ENCODE results near the gene CTU2. TPM values are rescaled to one million over a fixed set of nuclear protein-coding genes. Genes with fewer than 3 reads are reported as not detected.

CTU2 gene
- total RNA-seq, 3 donors from 2014 or later, result 7.3 to 8.2 (median 7.8) TPM

DNA sequence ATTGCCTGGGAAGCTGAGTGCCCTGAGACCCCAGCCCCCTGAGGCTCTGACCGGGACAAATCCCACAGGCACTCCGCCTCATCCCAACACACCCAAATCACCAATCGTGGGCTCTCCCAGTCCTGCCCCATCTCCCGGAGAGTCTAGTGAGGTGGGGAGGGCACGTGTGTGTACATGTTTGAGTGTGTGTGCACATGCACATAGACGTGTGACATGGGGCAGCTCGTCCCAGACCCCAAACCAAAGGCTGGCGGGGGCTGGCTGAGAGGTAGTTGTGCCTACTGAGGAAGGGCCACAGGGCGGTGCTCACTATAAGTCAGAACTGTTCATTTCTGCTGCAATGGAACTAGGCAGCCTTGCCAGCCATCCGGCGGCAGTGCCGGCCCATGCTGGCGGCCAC lies 28.6 kb upstream of the CTU2 start:
- peaks cover 4 to 41% of the 10 kb centered on the region in 2 donors for H3K27me3 ChIP-seq
- no peak for DNase-seq (ENCODE audit: low spot score in 2 of 2)
- H3K4me3 ChIP-seq, result no peak overlapping the region
- no peaks in the 10 kb centered on the region for H3K36me3 ChIP-seq
- intact Hi-C loops (cut with DNase I; ENCODE audit: low total_unique reads), result no loop called here
- no peak for TF ChIP-seq POLR2A (IDR thresholded peaks at IDR 0.05)
- H3K27ac ChIP-seq, result no peak overlapping the region
- no peaks in the 10 kb centered on the region for H3K4me1 ChIP-seq
- H3K9me3 ChIP-seq, result no peaks in the 10 kb centered on the region

GRCh38 chr16:88678224-88678979 lies 27.9 kb upstream of the CTU2 start:
- H3K27me3 ChIP-seq, result peaks cover 4 to 41% of the 10 kb centered on the region in 2 donors
- no peak for TF ChIP-seq POLR2AphosphoS5 (IDR thresholded peaks at IDR 0.05)
- TF ChIP-seq, protein P1, sequence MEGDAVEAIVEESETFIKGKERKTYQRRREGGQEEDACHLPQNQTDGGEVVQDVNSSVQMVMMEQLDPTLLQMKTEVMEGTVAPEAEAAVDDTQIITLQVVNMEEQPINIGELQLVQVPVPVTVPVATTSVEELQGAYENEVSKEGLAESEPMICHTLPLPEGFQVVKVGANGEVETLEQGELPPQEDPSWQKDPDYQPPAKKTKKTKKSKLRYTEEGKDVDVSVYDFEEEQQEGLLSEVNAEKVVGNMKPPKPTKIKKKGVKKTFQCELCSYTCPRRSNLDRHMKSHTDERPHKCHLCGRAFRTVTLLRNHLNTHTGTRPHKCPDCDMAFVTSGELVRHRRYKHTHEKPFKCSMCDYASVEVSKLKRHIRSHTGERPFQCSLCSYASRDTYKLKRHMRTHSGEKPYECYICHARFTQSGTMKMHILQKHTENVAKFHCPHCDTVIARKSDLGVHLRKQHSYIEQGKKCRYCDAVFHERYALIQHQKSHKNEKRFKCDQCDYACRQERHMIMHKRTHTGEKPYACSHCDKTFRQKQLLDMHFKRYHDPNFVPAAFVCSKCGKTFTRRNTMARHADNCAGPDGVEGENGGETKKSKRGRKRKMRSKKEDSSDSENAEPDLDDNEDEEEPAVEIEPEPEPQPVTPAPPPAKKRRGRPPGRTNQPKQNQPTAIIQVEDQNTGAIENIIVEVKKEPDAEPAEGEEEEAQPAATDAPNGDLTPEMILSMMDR (IDR thresholded peaks at IDR 0.05), result no peak
- no peak for TF ChIP-seq POLR2A (IDR thresholded peaks at IDR 0.05)
- intact Hi-C loops (cut with DNase I; ENCODE audit: low total_unique reads), result no loop called here
- H3K9me3 ChIP-seq, result no peaks in the 10 kb centered on the region
- H3K4me3 ChIP-seq, result no peak overlapping the region
- H3K4me1 ChIP-seq, result no peaks in the 10 kb centered on the region
- H3K36me3 ChIP-seq, result no peaks in the 10 kb centered on the region
- H3K27ac ChIP-seq, result no peak overlapping the region
- DNase-seq (ENCODE audit: low spot score in 2 of 2), result no peak

DNA sequence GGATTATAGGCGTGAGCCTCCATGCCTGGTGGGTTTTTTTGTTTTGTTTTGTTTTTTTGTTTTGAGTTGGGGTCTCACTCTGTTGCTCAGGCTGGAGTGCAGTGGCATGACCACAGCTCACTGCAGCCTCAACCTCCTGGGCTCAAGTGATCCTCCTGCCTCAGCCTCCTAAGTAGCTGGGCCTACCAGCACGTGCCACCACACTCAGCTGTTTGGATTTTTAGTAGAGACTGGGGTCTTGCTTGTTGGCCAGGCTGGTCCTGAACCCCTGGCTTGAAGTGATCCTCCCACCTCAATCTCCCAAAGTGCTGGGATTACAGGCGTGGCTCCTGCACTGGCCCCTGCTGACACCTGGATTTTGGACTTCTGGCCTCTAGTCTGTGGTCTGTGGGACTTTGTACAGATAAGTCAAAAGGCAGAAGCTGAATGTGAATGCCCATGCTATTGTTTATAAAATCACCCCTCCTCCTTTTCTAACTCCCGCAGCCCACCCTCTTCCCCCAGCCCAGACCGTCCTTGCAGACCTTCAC lies 25.7 kb upstream of the CTU2 start:
- TF ChIP-seq POLR2AphosphoS5 (IDR thresholded peaks at IDR 0.05) (no peak), POLR2A (IDR thresholded peaks at IDR 0.05) (no peak)
- TF ChIP-seq, protein P1 (IDR thresholded peaks at IDR 0.05), result no peak
- Histone ChIP-seq H3K9me3 (no peaks in the 10 kb centered on the region), H3K4me3 (no peak overlapping the region), H3K27me3 (peaks cover 4 to 45% of the 10 kb centered on the region in 2 donors), H3K36me3 (no peaks in the 10 kb centered on the region), H3K27ac (no peak overlapping the region), H3K4me1 (peaks cover under 1 to 2% of the 10 kb centered on the region in 2 donors)
- intact Hi-C loops (cut with DNase I; ENCODE audit: low total_unique reads), result no loop called here
- no peak for DNase-seq (ENCODE audit: low spot score in 2 of 2)

DNA sequence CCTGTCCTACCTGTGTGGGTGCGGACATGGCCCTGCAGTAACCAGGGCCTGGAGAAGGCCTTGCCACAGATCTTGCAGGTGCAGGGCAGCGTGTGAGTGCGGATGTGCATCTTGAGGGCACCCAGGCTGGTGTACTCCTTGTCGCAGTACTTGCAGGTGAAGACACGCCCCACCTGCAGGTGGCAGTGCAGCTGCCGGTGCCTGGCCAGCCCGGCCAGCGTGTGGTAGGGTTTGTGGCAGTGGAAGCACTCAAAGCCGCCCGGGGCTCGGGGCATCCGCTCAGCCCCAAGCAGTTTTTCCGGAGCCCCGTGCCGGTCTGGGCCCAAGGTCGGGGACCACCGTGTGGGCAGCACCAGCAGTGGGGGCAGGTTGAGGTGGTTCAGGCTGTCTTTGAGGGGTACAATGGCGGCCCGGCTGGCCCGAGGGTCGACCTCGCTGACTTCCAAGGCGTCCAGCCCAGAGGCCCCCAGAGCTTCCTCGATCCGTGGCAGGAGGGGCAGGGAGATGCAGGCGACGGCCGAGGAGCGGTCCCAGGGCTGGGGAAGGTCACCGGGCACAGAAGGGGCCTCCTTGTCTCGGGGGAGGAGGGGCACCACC lies 25.1 kb upstream of the CTU2 start:
- peaks cover 4 to 45% of the 10 kb centered on the region in 2 donors for H3K27me3 ChIP-seq

DNA sequence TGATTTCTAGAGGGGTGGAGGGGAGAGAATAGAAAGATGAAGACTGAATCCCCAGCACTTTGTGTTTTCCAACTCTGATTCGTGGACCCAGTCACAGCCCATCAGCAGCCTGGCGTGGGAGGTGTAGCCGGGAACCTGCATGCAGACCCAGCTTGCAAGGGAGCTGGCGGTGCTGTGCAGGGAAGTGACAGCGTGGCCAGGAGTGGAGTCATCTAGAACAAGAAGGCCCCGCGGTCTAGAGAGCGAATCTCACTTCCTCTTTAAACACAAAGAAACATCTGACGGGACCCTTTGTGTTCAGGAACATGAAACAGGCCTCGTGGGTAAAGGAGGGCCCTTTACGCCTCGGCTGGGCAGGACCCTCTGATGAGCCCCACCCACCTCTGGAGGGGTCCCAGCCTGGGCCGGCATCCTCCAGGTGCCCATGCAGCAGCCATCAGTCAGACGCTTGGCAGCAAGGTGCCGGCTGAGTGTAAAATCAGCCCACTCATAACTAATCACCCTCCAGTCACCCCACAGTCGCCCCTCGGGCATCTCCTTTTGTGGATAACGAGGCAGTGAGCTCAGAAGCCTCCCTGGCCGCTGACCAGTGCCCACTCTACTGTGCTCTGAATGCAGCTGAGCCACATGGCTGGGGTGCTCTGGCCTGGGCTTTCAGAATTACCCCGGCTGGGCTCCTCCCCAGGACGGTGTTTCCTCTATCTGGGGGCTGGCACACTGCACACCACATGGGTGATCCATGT lies 24.4 kb upstream of the CTU2 start:
- TF ChIP-seq, protein P1 (IDR thresholded peaks at IDR 0.05), result no peak
- TF ChIP-seq POLR2AphosphoS5 (IDR thresholded peaks at IDR 0.05), result no peak
- TF ChIP-seq POLR2A (IDR thresholded peaks at IDR 0.05), result no peak
- H3K9me3 ChIP-seq, result no peaks in the 10 kb centered on the region
- peak overlapping the region in 1 of 2 donors; percentile 52 for H3K27ac ChIP-seq
- peaks cover 4 to 42% of the 10 kb centered on the region in 2 donors for H3K27me3 ChIP-seq
- intact Hi-C loops (cut with DNase I; ENCODE audit: low total_unique reads), result no loop called here
- H3K4me3 ChIP-seq, result no peak overlapping the region
- DNase-seq (ENCODE audit: low spot score in 2 of 2), result no peak
- H3K36me3 ChIP-seq, result no peaks in the 10 kb centered on the region
- H3K4me1 ChIP-seq, result peaks cover 6 to 8% of the 10 kb centered on the region in 2 donors

More for the DNA sequence above, 25.1 kb upstream of the CTU2 start:
- no peak for DNase-seq (ENCODE audit: low spot score in 2 of 2)
- intact Hi-C loops (cut with DNase I; ENCODE audit: low total_unique reads), result no loop called here
- Histone ChIP-seq H3K4me1 (peaks cover 6% of the 10 kb centered on the region in 2 donors), H3K36me3 (no peaks in the 10 kb centered on the region), H3K27ac (no peak overlapping the region), H3K9me3 (no peaks in the 10 kb centered on the region), H3K4me3 (no peak overlapping the region)
- TF ChIP-seq POLR2AphosphoS5 (IDR thresholded peaks at IDR 0.05), result no peak
- no peak for TF ChIP-seq POLR2A (IDR thresholded peaks at IDR 0.05)
- TF ChIP-seq, protein P1 (IDR thresholded peaks at IDR 0.05), result no peak

Data from breast epithelium (tissue), 4 donors.